ENCODE measurements around the gene MCM9.

The MCM9 gene

GRCh38 chr6:118780668-118781067 lies 154.3 kb downstream of the MCM9 start:
- no peak for TF ChIP-seq FOXP2 (optimal IDR thresholded peaks at IDR 0.05; ENCODE audit: borderline replicate concordance, extremely low read depth, extremely low read length, insufficient read depth)
- TF ChIP-seq TAF1 (IDR thresholded peaks at IDR 0.05; ENCODE audit: borderline replicate concordance, insufficient read depth, low read length) = no peak
- no peak for TF ChIP-seq REST (IDR thresholded peaks at IDR 0.05; ENCODE audit: insufficient read depth in 1 of 2, low read depth in 2 of 2, low read length in 2 of 2)
- TF ChIP-seq POLR2AphosphoS5 (IDR thresholded peaks at IDR 0.05; ENCODE audit: low read depth, low read length) = no peak
- no peak for TF ChIP-seq SIN3A (IDR thresholded peaks at IDR 0.05; ENCODE audit: borderline replicate concordance, insufficient read depth, low read length)

GRCh38 chr6:118776607-118777549 lies 158.1 kb downstream of the MCM9 start:
- TF ChIP-seq REST (IDR thresholded peaks at IDR 0.05; ENCODE audit: insufficient read depth in 1 of 2, low read depth in 2 of 2, low read length in 2 of 2) = no peak
- no peak for TF ChIP-seq FOXP2 (optimal IDR thresholded peaks at IDR 0.05; ENCODE audit: borderline replicate concordance, extremely low read depth, extremely low read length, insufficient read depth)
- TF ChIP-seq TAF1 (IDR thresholded peaks at IDR 0.05; ENCODE audit: borderline replicate concordance, insufficient read depth, low read length) = no peak
- no peak for TF ChIP-seq POLR2AphosphoS5 (IDR thresholded peaks at IDR 0.05; ENCODE audit: low read depth, low read length)
- no peak for TF ChIP-seq SIN3A (IDR thresholded peaks at IDR 0.05; ENCODE audit: borderline replicate concordance, insufficient read depth, low read length)

GRCh38 chr6:118775381-118775780 lies 159.6 kb downstream of the MCM9 start:
- TF ChIP-seq TAF1 (IDR thresholded peaks at IDR 0.05; ENCODE audit: borderline replicate concordance, insufficient read depth, low read length) (no peak), REST (IDR thresholded peaks at IDR 0.05; ENCODE audit: insufficient read depth in 1 of 2, low read depth in 2 of 2, low read length in 2 of 2) (no peak), FOXP2 (optimal IDR thresholded peaks at IDR 0.05; ENCODE audit: borderline replicate concordance, extremely low read depth, extremely low read length, insufficient read depth) (no peak), SIN3A (IDR thresholded peaks at IDR 0.05; ENCODE audit: borderline replicate concordance, insufficient read depth, low read length) (no peak), POLR2AphosphoS5 (IDR thresholded peaks at IDR 0.05; ENCODE audit: low read depth, low read length) (no peak)

- no peak for TF ChIP-seq REST (IDR thresholded peaks at IDR 0.05; ENCODE audit: insufficient read depth in 1 of 2, low read depth in 2 of 2, low read length in 2 of 2)
- no peak for TF ChIP-seq POLR2AphosphoS5 (IDR thresholded peaks at IDR 0.05; ENCODE audit: low read depth, low read length)
- no peak for TF ChIP-seq TAF1 (IDR thresholded peaks at IDR 0.05; ENCODE audit: borderline replicate concordance, insufficient read depth, low read length)
- no peak for TF ChIP-seq SIN3A (IDR thresholded peaks at IDR 0.05; ENCODE audit: borderline replicate concordance, insufficient read depth, low read length)
- no peak for TF ChIP-seq FOXP2 (optimal IDR thresholded peaks at IDR 0.05; ENCODE audit: borderline replicate concordance, extremely low read depth, extremely low read length, insufficient read depth)
Measured at GRCh38 chr6:118774581-118774980, 160.4 kb downstream of the MCM9 start.
